NCI-H748 treated with DMSO at 0.1 percent for 48 hours (cell line): ENCODE data around the gene PTGDS.
"Not testable (repeated sequence)": the region's sequence is repeated elsewhere in the genome, so short reads cannot be mapped to it uniquely, and the experiment has no call there.

ENCODE experiments used
- DNase-seq: peaks from one replicate; lab custom pipeline; 2025; lab: John Stamatoyannopoulos, UW

The PTGDS gene

DNA sequence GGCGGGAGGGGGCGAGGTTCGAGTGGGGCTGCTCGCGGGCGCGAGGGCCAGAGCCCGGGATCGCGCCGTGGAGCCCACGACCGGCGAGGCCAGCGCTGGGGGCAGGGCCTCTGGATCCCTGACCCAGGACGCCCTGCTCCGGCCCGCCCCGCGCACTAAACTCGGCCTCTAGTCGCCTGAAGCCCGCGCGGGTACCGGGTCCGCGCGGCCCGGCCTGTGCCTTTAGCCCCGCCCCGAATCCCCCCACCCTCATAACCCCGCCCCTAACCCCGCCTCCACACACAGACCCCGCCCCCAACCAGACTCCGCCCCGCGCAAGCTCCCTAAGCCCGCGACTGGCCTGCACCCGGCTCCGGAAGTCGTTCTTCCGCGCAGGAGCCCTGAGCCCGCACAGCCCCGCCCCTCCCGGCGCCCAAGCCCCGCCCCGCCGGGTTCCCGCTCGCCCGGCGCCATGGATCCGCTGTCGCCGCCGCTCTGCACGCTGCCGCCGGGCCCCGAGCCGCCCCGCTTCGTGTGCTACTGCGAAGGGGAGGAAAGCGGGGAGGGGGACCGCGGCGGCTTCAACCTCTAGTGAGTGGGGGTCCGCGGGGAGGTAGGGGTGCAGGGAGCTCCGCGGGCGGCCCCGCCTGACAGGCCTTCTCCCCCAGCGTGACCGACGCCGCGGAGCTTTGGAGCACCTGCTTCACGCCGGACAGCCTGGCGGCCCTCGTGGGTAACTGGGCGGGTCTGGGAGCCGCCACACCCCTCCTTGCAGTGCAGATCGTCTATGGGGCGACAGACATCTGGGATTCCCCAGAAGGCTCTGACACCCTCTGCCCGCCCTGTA, 14.9 kb downstream of the PTGDS start, which contains the start of gene PAXX:
TSS of gene PAXX (plus strand) at position 430 of the 826 bp plus-strand sequence. CDS start at position 452, 22 bp downstream.
- DNase-seq = peak; percentile 22

GRCh38 chr9:136992819-136993369, 15.6 kb downstream of the PTGDS start:
- no peak for DNase-seq

DNA sequence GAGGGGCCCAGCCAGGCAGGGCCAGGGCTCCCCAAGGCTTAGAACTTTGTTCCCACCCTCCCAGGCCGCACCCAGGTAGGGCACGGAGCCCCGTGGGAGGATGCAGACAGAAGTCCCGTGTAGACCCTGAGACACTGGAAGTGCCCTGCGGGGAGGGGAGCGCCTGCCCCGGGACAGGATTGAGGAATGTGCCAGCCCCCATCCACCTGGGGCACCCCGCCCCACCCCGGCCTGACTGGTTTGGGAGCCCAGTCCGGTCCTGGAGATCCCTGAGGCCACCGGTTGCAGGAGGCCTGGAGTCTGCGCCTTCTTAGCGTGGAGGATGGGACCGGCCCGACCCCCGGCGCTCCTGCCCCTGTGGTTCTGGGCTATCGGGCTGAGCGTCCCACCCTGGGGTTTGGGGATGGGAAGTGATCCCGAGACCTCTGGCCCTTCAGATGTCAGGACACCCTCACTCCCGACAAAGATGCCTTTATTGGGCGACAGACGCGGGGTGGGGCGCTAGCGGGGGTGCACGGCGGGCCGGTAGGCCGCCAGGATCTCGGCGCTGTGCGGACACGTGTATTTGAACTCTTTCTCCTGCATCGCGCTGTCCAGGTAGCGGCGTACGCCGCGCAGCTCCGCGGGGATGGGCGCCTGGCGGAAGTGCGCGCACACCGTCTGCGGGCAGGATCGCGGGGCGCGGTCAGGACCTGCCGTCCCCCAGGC, 17.0 kb downstream of the PTGDS start:
- no peak for DNase-seq

- no peak for DNase-seq
Measured at GRCh38 chr9:136994888-136995230, 17.6 kb downstream of the PTGDS start.

DNA sequence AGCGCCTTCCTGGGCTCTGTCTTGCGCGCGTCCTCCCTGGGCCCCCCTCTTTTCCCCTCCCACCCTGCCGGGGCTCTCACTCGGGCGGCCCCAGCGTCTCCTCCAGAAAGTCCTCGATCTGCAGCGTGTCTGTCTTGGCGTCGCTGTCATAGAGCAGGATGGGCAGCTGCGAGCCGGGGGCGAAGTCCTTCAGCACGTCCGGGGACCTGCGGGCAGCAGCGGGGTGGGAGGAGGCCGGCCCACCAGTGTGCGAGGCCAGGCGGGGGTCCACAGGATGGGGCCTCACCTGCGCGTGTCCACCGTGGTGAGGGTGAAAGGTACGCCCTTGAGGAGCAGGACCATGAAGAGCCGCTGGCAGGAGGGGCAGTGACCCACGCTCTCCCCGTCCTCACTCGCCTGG, 18.1 kb downstream of the PTGDS start:
- no peak for DNase-seq

- DNase-seq = no peak
Measured at GRCh38 chr9:136995772-136996311, 18.5 kb downstream of the PTGDS start.

DNA sequence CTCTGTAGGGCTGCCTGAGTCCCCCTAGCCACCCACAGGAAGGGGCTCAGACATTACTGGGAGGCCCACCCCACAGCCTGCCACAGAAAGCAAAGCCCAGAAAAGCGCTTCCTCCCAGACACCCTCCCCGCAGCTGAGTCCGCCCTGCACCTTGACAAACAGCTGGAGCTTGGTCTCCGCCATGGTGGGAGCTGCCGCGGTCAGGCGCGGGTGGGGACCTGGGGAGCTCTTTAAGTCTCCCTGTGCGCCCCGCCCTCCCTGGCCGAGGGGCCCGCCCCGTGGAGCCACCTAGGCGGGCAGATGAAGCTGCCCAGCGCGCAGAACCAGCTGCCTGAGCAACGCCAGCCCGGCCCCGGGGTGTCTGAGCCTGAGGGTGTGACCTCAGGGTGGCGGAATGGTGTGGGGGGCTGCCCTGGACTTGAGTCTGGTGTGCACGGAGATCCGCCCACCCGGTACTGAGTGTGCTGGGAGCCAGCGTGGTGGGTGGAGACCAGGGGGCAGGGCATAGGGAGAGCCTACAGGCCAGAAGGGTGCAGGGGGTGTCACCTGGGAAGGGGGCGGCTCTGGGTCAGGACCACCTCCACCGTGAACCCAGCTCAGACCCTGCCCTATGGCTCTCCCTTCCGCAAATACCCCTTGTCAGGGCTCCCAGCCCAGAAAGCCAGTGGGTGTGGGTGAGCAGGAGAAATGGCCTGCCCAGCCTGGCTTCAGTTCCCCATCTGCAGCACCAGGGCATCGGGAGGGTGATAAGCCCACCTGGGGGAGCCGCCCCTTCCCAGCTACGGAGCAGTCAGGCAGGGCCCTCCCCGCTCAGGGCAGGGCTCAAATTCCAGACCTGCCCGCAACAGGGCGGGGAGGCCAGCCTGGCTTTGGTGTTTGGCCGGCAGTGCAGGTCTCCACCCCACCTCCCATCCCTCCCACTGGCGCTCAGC, 19.3 kb downstream of the PTGDS start, which contains the start of gene CLIC3:
TSS of gene CLIC3 (minus strand) at position 208 of the 932 bp plus-strand sequence. CDS start at position 183, 25 bp downstream.
- no peak for DNase-seq

DNA sequence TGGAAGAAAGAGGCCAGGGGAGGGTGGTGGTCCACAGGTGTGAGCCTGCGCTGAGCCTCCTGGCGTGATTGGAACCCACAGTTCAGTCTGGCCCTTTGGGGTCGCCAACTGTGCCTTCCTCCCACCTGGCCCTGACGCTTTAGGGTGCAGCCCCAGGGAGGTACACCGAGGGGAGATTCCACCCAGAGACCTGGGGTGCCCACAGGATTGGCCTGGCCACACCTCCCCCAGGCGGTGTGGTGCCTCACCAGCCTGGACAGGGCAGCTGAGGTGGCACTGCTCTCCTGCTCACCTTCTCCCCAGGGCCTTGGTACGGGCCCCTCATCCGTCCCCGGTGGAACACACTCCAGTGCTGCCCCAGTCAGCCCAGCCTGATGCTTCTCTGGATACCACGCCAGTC, 20.1 kb downstream of the PTGDS start:
- no peak for DNase-seq

GRCh38 chr9:136997830-136998234, 20.5 kb downstream of the PTGDS start:
- no peak for DNase-seq

GRCh38 chr9:137000177-137000930, 23.1 kb downstream of the PTGDS start:
- no peak for DNase-seq

DNA sequence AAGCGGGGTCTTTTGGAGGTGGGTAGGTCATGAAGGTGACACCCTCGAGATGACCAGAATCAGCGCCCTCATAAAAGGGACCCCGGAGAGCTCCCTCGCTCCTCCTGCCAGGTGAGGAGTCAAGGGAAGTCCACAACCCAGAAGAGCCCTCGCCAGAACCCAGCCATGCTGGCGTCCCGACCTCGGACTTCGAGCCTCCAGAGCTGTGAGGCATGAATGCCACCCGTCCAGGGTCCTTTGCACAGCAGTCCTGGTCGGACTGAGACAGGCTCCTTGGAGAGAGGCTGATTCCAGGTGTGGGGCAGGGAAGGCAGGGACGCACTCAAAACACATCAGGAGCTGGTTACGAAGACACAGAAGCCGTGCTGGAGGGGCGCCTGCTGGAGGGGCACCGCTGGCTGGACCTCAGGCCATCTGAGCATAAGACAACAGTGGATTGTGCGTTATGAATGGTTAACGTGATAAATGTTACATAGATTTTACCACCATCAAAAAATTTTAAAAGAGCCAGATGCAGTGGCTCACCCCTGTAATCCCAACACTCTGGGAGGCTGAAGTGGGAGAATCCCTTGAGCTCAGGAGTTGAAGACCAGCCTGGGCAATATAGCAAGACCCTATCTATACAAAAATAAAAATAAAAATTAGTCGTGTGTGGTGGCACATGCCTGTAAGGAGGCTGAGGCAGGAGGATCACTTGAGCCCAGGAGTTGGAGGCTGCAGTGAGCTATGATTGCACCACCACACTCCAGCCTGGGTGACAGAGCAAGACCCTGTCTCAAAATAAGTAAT, 24.7 kb downstream of the PTGDS start:
- DNase-seq = no peak

- no peak for DNase-seq
Measured at GRCh38 chr9:137002646-137003041, 25.3 kb downstream of the PTGDS start.

- DNase-seq = not testable (repeated sequence)
Measured at GRCh38 chr9:137004285-137004684, 27.0 kb downstream of the PTGDS start.

- no peak for DNase-seq
Measured at GRCh38 chr9:137006116-137007003, 29.1 kb downstream of the PTGDS start.

DNA sequence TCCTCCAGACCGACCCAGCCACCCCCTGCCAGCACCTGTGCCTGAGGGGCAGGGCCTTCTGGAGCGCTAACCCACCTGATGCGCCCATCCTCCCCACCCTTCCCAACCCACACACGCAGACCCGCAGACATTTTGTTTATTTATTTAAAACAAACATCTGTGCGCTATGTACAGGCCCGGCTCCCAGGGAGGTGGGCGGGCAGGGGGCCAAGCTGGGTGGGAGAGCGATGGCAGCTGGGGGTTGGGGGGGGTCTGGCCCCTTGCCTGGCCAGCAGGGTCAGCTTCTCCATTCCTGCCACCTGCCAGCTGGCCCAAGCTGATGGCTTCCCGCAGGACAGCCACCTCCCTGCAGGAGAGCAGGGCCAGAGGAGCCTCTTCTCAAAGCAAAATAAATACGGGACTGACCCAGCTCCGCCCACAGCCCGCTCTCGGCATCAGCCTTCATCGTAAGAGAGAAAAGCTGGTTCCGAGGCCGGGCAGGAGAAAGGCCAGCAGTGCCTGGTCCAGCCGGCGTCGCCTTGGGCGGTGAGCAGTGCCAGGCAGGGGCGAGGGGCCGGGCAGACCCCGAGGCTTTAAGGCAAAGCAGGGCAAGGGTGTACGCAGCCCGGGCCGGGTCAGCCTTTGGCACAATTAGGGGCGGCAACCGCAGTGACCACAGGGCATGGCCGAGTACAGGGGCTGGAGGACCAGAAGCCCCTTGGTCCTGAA, 30.0 kb downstream of the PTGDS start:
- DNase-seq = no peak

- DNase-seq = no peak
Measured at GRCh38 chr9:137007816-137008270, 30.5 kb downstream of the PTGDS start.

- no peak for DNase-seq
Measured at GRCh38 chr9:137008312-137008711, 31.0 kb downstream of the PTGDS start.

GRCh38 chr9:137009217-137009616, 31.9 kb downstream of the PTGDS start:
- DNase-seq = no peak
